CD4-positive, alpha-beta T cell treated with Interferon gamma for 1 hour (primary cell): ENCODE measurements around the gene PAK2.
"Not testable (repeated sequence)": the region's sequence is repeated elsewhere in the genome, so short reads cannot be mapped to it uniquely, and the experiment has no call there.

Source experiments
- DNase-seq: peaks from one replicate; pipeline ENCODE4 v3.0.0-alpha.2; 2020

The PAK2 gene

DNA sequence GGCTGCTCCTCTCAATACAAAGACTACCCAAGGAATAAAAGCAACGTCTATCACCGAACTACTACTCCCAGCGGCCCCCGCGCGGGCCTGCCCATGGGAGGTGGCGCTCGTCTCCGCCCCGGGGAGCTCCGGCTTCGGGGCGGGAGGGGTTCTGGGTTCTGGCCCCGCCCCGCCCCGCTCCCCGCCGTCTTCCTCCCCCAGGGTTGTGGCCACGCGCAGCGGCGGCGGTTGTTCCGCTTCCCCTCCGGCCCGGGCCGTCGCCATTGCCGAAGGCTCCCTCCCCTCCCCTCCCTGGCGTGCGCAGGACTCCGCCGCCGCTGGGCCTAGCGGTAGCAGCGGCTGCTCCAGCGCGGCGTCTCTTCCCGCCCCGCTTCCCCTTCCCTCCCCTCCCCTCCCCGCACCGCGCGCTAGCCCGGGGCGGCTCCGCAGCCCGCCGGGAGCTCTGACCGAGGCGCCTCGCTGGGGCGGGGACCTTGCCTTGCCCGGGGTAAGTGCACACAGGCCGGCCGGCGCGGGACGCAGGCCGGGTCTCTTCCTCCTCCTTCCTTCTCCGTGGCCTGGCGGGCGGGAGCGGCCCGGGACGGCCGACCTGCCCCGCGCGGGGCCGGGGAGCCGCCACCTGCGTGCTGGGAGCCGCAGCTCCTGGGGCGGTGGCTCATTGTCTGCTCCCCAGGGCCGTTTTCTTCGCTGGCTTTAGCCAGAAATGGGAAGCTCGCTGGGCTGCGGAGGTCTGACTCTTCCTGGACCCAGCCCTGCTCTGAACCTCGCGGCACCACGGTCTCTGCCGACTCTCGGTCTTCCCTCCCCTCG lies at the start of gene PAK2:
Gene PAK2 (plus strand): TSS at position 187 of the 810 bp plus-strand sequence. CDS start 42,790 bp downstream, outside the sequence.
- peak; percentile 91 for DNase-seq

DNA sequence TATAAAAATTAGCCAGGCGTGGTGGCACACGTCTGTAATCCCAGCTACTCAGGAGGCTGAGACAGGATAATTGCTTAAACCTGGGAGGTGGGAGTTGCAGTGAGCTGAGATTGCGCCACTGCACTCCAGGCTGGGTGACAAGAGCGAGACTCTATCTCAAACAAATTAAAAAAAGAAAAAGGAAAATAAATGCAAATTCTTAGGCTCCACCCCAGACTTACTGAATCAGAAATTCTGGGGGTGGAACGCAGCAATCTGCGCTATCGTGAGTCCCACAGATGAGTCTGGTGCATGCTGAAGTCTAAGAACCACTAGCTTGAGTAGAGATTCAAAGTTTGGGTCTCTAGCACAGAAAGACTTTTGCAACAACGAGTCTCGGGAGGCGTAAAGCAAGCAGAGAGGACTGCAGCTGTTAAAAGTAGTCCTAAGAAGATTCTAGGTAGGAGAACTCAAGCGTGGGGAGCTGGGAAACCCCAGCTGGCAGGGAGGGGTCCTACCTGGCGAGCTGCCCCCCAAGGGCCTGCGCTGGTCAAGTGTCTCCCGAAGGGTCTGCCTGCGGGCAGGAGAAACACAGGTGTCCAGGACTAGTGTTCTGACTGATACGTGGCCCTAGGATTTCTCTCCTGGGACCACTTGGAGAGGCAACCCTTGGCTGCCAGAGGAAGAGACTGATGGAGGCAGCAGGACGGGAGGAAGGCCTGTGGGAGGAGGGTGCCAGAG lies 49.6 kb upstream of the PAK2 start:
- DNase-seq = no peak

DNA sequence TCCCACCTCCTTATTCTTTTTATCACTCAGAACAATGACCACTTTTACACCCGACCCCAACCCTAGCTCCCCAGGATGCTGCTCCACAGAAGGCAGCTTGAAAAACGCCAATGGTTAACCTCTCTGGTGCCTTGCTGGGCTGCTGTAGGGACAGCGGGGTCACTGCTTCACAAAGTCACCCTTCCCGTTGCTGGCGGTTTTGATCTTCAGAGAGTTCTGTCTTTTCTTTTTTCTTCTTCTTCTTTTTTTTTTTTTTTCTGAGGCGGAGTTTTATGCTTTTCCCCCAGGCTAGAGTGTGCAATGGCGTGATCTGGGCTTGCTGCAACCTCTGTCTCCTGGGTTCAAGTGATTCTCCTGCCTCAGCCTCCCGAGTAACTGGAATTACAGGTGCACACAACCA lies 48.3 kb upstream of the PAK2 start:
- no peak for DNase-seq

DNA sequence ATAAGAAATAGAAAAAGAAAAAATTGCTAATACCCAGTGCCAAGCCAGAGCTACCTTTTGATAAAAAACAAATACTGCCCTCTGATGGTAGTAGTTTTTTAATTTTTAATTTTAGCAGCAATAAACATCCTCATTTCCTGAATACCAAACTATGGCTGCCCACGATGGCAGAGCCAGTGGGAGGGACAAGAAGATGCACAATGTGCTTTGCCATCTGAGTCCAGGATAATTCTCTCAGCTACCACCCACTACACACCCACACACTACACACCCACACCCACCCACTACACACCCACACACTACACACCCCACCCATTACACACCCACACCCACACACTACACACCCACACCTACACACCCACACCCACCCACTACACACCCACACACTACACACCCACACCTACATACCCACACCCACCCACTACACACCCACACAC lies 45.4 kb upstream of the PAK2 start:
- DNase-seq = peak; percentile 46

DNA sequence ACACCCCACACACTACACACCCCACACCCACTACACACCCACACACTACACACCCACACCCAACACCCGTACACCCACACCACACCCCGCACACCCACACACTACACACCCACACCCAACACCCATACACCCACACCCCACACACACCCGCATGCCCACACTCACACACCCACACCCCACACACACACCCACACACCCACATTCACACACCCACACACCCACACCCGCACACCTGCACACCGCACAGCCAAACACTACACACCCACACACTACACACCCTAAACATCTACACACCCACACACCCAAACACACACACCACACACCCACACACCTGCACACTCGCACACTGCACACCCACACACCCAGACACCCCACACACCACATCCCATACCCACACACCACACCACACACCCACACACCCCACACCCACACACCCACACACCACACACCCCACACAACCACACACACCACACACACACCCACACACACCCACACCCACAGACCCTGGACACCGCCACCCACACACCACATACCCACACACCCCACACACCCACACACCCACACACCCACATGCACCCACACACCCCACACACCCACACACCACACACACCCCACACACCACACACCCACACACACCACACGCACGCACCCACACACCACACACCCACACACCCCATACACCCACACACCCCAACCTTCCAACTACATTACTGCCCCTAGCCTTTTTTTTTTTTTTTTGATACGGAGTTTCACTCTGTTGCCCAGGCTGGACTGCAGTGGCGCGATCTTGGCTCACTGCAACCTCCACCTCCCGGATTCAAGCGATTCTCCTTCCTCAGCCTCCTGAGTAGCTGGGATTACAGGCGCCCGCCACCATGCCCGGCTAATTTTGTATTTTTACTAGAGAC lies 44.5 kb upstream of the PAK2 start:
- DNase-seq = peak; percentile 35

DNA sequence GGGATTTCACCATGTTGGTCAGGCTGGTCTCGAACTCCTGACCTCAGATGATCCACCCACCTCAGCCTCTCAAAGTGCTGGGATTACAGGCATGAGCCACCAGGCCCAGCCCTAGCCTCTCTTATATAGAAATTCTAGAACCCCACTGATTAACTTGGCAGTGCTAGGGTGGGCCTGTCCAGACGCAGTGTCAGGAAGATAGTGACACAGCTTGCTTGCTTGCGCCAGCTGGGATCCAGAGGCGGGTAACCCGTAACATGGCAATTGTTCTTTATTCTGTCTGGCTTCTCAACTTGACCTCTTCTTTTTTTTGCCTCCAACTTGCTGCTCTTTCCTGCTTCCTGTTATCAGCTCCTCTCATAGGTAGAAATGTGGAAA lies 43.8 kb upstream of the PAK2 start:
- no peak for DNase-seq

DNA sequence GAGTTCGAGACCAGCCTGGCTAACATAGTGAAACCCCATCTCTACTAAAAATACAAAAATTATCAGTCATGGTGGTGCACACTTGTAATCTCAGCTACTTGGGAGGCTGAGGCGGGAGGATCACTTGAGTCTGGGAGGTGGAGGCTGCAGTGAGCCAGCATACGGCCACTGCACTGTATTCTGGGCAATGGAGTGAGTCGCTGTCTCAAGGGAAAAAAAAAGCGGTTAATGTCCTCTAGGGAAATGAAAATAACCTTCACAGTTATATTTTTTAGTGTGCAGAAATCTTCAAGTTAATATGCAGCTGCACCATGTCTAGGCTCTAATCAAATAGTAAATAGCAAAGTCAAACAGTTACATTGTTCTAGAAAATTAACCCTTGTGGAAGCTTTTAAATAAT lies 42.4 kb upstream of the PAK2 start:
- DNase-seq = no peak

DNA sequence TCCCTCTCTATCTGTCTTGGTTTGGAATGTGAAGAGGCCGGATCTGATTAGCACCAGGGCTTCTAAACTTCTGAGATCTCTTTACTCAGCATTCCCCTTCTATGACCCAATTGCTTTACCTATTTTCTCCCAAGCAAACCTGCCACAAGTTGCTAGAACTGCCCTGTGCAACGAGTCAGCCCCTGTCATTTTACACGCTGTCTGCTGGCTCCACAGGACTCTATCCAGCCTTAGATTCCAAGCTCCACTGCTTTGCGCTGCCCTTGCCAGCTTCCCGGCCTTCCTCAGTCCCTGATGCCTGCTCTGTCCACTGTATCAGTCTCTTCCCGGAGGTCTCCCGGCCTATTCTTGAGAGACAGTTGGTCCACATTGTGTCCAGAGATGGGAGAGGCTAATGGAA lies 39.9 kb upstream of the PAK2 start:
- no peak for DNase-seq

DNA sequence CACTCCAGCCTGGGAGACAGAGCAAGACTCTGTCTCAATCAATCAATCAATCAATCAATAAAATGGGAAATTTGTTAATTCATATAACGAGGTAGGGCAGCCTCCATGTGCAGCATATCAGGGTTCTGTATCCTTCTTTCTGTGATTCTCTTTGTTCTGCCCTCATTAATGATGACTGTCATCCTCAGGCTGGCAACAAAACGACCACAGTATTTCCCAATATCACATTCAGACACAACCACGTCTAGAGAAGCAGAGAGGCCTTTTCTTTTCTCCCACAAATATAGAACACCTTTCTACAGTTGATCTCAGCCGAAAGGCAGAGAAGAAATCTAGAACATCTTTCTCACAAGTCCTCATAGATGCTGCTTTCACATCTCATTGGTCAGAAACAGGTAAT lies 38.9 kb upstream of the PAK2 start:
- no peak for DNase-seq

DNA sequence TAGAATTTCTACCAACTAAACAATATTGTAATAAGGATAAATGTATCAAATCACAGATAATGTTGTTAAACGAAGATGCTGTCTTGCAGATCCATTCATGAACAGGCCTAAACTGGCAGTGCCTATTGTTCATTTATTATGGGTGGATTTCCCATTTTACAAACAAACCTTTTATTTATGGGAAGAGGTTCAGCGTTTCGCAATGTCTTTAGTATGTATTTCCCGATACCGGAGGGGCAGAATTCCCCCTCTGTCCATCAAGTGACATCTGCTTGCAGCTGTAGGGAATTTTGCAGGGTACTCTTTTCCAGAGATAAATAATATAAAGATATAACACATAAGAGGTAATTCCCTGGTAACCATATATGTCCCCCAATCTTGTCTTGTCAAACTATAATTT lies 33.3 kb upstream of the PAK2 start:
- DNase-seq = no peak

DNA sequence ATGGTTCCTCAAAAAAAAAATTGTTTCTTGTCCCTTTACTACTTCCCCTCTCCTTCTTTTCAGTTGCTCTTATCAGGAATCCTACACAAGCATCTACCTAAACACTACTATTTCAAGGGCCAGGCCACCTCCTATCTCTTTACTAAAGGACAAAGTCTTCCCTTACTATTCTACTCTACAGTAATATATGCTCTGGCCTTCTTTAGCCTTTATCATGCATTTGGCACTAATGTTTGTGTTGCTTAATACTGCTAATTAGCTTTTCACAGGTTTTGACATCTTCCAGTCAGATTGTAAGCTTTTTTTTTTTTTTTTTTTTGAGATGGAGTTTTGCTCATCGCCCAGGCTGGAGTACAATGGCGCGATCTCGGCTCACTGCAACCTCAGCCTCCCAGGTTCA lies 32.9 kb upstream of the PAK2 start:
- no peak for DNase-seq

DNA sequence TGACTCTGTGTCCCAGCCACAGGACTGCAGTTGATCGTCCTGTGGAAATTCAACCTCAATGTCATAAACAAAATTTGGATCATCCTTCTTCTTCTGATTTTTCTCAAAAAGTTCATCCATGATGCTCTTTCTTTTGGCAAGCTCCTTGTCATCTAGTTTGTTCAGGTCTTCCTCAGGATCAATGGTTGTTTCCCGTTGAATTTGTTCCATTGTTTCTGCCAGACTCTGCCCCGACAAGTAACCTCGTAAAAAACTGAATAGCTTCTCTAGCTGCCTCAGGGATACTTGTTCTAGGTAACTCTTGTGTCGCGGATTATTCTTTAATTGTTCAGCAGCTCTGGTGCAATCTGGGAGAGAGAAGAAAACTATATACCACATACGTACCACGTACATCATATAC lies 32.1 kb upstream of the PAK2 start:
- no peak for DNase-seq

DNA sequence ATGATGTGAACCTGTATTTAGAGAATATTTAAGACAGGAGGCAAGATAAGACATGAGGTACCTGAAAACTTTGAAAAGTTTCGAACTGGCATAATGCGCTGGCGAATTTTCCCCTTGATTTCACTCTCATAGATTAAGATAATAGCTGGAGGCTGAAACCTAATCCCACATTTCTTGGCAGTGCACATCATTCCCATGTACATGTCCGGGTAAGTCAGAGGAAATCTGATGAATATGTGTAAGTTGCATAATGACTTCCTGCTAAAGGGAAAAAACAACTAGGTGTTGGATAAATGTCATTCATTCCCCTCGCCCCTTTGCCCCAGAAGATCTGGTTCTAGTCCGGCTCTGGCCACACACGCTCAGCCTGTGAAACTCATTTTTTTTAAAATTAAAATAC lies 31.2 kb upstream of the PAK2 start:
- no peak for DNase-seq

DNA sequence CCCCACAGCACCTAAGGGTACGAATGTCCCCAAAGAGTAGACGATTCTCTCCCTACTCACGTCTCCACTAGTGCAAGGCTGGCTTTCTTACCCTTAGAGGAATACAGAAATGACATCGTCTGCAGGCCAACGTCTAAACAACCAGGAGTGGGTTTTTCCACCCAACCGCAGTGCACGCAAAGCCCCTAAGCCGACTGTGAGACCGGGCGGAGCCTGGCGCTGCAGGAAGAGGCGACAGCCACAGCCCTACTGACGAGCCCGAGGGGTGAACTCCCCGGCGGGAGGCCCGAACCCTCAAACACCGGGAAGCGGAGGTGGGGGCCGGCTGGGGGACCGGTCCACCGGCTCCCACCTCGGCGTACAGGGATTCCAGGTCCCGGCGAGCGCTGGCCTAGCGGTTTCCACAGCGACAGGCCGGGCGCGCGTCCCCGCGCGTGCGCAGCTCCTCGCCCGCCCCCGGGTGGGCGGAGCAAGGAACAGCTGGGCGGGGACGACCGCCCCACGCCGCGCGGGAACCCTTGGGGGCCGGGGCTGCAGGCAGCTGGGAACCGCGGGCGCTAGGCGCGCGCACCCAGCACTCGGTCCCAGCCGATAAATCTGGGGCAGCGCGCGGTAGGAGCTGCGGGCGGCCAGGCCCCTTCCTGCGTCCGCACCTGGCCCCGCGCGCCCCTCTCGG lies 27.7 kb upstream of the PAK2 start, which contains the start of the genes CEP19 and PIGX:
Gene CEP19 (minus strand): TSS at position 413 of the 676 bp plus-strand sequence. CDS start 3,593 bp downstream, outside the sequence.
Gene PIGX (plus strand): TSS at position 540 of the 676 bp plus-strand sequence.
- peak; percentile 95 for DNase-seq

DNA sequence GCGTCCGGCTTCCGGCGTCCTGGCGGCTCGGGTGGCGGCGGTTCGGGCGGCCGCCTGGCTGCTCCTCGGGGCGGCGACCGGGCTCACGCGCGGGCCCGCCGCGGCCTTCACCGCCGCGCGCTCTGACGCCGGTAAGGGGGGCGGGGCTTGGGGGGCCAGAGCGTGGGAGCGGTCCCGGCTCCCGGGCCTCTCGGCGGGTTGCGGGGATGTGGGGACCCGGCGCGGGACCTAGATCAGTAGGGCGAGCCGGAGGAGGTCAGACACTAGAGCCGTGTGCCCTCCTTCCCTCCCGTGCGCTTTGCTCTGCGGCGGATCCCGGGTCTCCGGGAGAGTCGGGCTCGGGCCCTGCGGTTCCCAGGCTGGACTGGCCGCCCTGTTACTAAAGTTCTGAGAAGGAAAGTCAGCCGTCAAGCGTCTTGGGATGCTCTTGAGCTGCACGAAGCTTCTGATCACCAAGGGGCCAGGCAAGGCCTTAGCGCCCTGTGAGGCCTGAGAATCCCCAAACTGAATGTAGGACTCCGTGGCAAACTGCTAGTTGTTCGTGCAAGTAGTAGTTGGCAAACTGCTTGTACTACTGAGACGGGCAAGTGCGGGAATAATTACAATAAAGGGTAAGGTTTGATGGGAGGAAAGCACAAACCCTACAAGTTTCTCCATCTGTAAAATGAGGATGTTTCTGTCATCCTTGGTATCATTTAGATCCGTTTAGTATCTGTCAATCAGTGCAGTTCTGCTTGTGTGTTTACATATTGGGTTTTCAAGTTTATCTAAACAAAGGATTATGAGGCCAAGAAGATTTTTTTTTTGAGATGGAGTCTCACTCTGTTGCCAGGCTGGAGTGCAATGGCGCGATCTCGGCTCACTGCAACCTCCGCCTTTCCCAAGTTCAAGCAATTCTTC lies 26.9 kb upstream of the PAK2 start:
- peak; percentile 74 for DNase-seq

DNA sequence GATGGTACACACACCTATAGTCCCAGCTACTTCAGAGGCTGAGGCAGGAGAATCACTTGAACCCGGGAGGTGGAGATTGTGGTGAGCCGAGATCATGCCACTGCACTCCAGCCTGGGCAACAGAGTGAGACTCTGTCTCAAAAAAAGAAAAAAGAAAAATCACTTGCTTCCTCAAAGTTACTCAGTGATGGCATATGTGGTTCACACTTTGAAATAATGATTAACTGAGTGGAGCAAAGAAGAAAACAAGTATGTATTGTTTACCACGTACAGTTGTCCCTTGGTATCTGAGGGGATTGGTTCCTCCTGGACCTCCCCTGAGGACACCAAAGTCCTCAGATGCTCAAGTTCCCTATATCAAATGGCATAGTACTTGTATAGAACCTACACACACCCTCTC lies 22.5 kb upstream of the PAK2 start:
- DNase-seq = not testable (repeated sequence)

DNA sequence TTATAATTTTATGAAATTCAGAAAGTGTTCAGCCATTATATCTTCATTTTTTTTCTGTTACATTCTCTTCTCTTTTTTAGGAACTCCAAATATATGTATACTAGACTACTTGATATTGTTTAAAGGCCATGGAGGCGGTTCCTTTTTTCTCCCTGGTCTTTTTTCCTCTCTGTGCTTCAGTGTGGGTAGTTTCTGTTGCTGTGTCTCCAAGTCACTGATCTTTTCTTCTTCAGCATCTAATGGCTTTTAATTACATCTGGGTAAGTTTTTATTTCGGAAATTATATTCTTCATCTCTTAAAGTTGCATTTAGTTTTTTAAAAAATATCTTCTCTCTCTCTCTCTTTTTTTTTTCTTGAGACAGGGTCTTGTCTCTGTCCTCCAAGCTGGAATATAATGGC lies 18.6 kb upstream of the PAK2 start:
- no peak for DNase-seq

DNA sequence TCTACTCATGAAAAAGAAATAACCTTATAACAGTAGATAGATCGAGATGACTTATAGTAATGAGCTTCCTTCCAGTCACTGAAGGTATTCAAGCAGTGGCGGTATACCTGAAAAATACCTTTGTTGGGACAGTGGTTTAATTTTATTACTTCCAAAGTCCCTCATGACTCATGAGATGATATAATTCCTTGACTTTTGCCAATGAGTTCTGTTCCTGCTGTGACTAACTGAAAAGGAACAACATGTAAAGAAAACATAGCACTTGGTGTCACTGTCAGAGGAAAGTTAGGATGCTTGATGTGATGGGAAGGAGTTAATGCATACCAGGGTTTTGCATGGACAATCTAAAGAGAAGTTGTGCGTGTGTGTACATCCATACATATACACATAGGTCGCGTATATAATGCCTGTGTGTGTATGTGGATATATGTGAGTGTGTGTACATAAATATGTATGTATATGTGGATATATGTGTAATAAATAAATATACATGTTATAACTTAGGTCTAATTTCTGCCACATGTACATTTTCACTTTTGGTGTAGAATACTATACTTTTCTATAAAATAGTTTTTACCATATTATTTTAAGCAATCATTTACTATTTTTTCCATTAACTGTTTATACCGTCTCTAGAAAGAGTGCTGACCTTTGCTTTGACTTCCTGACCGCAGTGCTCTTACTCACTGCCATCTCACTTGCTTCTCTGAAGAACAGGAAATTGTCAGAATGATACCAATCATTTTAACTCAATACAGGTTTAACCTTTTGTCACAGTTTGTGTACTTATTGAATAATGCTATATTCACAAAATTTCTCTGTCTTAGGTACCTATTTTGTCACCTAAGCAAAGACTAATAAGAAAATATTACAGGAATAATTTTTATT lies 12.6 kb upstream of the PAK2 start:
- DNase-seq = no peak

DNA sequence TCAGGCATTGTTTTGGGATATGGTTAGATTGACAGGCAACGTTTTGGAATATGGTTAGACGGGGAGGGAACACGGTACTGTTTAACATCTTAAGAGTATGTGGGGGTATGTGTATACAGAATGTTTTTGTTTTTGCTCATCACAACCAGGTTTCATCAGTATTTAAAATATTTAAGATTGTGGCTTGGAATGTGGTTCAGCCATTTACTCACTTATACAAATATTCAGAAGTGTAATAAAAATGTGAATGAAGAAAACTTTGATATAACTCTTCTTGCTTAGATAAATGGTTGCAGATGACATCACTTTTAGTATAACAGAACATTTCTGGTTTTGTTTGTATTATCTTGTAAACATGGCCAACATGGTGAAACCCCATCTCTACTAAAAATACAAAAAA lies 3.9 kb upstream of the PAK2 start:
- no peak for DNase-seq

DNA sequence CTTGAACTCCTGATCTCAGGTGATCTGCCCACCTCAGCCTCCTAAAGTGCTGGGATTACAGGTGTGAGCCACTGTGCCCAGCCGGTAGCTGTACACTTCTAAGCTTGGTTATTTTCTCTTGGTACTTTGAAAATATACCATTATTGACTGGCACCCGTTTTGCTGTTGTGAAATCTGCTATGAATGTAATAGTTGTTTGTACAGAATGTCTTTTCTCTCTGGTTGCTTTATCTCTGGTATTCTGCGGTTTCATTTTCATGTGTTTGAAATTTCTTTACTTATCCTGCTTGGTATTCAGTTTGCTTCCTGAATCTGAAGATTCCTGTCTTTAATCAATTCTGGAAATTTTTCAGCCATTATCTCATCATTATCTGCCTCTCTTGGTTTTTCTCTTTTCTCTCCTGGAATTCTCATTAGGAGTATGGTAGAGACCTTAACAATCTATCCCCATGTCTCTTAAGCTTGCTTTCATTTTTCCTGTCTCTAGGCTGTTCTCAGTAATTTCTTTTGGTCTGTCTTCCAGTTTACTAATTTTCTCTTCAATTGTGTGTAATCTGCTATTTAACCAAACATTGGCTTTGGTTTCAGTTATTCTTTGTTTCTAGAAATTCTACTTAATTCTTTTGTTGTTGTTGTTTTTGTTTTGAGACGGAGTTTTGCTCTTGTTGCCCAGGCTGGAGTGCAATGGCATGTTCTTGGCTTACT lies 2.8 kb upstream of the PAK2 start:
- DNase-seq = no peak
